Neutrophil (primary cell): ENCODE results near the gene SCGB1C1.

Experiments
- H3K27ac ChIP-seq: fragments of 200-600 bp; sonication (generic); 2 replicates; pipeline ENCODE4 v1.5.1; 2016; ENCODE audit warnings: mild to moderate bottlenecking, moderate library complexity
- H3K27me3 ChIP-seq: fragments of 200-600 bp; sonication (generic); 2 replicates; pipeline ENCODE4 v1.6.0; 2016; ENCODE audit warnings: mild to moderate bottlenecking
- H3K36me3 ChIP-seq: fragments of 200-600 bp; sonication (generic); 2 replicates; pipeline ENCODE4 v1.5.1; 2017
- H3K4me1 ChIP-seq, 2 experiments: fragments of 200-600 bp in 1 of 2; sonication (generic) in 1 of 2; 1 replicate in 1 of 2; 2 replicates in 1 of 2; pipeline versions ENCODE4 v1.5.1 to v1.6.1; 2013 to 2016; ENCODE audit warnings: low read depth in 1 of 2, low read length in 1 of 2, mild to moderate bottlenecking in 1 of 2, moderate library complexity in 1 of 2; ENCODE audit not compliant: control insufficient read depth in 1 of 2, insufficient read depth in 1 of 2
- H3K4me3 ChIP-seq, 2 experiments: fragments of 200-600 bp in 1 of 2; sonication (generic) in 1 of 2; 1 replicate in 1 of 2; 2 replicates in 1 of 2; pipeline ENCODE4 v1.5.1; 2013 to 2016; ENCODE audit warnings: low read depth in 1 of 2, low read length in 1 of 2, mild to moderate bottlenecking in 1 of 2, moderate library complexity in 1 of 2
- H3K9me3 ChIP-seq: fragments of 200-600 bp; sonication (generic); 2 replicates; pipeline ENCODE4 v1.5.1; 2016
- CTCF ChIP-seq: fragments of 200-600 bp; sonication (generic); IDR thresholded peaks from 2 replicates; pipeline ENCODE4 v1.5.1; 2016; ENCODE audit warnings: antibody characterized with exemption

SCGB1C1 gene

GRCh38 chr11:196786-197731 is 4.2 kb downstream of the SCGB1C1 start:
- Histone ChIP-seq H3K4me1 (peaks cover 7 to 9% of the 10 kb centered on the region in 2 experiments), H3K36me3 (peaks cover 15% of the 10 kb centered on the region), H3K4me3 (no peak overlapping the region), H3K9me3 (no peaks in the 10 kb centered on the region), H3K27me3 (no peaks in the 10 kb centered on the region), H3K27ac (no peak overlapping the region)
- TF ChIP-seq CTCF, result no peak

- H3K4me3 ChIP-seq, result no peak overlapping the region
- no peak for TF ChIP-seq CTCF
- peaks cover 15% of the 10 kb centered on the region for H3K36me3 ChIP-seq
- H3K9me3 ChIP-seq, result no peaks in the 10 kb centered on the region
- no peak overlapping the region for H3K27ac ChIP-seq
- no peaks in the 10 kb centered on the region for H3K27me3 ChIP-seq
- H3K4me1 ChIP-seq, result peaks cover 15 to 16% of the 10 kb centered on the region in 2 experiments
These were observed 4.9 kb downstream of the SCGB1C1 start for GRCh38 chr11:197741-198235.

- Histone ChIP-seq H3K27me3 (no peaks in the 10 kb centered on the region), H3K27ac (no peak overlapping the region), H3K9me3 (no peaks in the 10 kb centered on the region), H3K4me3 (no peak overlapping the region), H3K36me3 (peaks cover 17% of the 10 kb centered on the region), H3K4me1 (peaks cover 16 to 19% of the 10 kb centered on the region in 2 experiments)
- no peak for TF ChIP-seq CTCF
These were observed 5.4 kb downstream of the SCGB1C1 start for GRCh38 chr11:198236-198806.

GRCh38 chr11:199004-199581 is 6.2 kb downstream of the SCGB1C1 start:
- no peaks in the 10 kb centered on the region for H3K9me3 ChIP-seq
- H3K36me3 ChIP-seq, result peaks cover 25% of the 10 kb centered on the region
- TF ChIP-seq CTCF, result no peak
- no peak overlapping the region for H3K27ac ChIP-seq
- H3K4me3 ChIP-seq, result no peak overlapping the region
- peaks cover 16 to 19% of the 10 kb centered on the region in 2 experiments for H3K4me1 ChIP-seq
- no peaks in the 10 kb centered on the region for H3K27me3 ChIP-seq

- Histone ChIP-seq H3K27ac (no peak overlapping the region), H3K36me3 (peaks cover 32% of the 10 kb centered on the region), H3K9me3 (no peaks in the 10 kb centered on the region), H3K27me3 (no peaks in the 10 kb centered on the region), H3K4me1 (peaks cover 16 to 19% of the 10 kb centered on the region in 2 experiments), H3K4me3 (no peak overlapping the region)
- TF ChIP-seq CTCF, result no peak
These were observed 6.9 kb downstream of the SCGB1C1 start for GRCh38 chr11:199782-200181.
